Keratinocyte (primary cell): ENCODE results near the gene FANCI. TPM values are rescaled to one million over a fixed set of nuclear protein-coding genes. Genes with fewer than 3 reads are reported as not detected.

Source experiments
- DNase-seq: peaks from one replicate; pipeline ENCODE4 v3.0.0-alpha.2; 2011; ENCODE audit warnings: low read depth, missing footprints, low spot score
- FAIRE-seq: peaks from 2 replicates; lab custom pipeline; 2011; peaks lifted over from hg19 to GRCh38; lab: Jason Lieb, UNC
- H2AFZ ChIP-seq: 2 replicates; pipeline ENCODE4 v1.6.0; 2012; ENCODE audit warnings: low read length, control low read depth, inconsistent platforms; ENCODE audit not compliant: control insufficient read depth
- H3K27ac ChIP-seq: 2 replicates; pipeline ENCODE4 v1.5.1; 2011; ENCODE audit warnings: low read length; ENCODE audit not compliant: control insufficient read depth, insufficient read depth
- H3K27me3 ChIP-seq: 3 replicates; pipeline ENCODE4 v1.6.0; 2011; ENCODE audit warnings: low read length; ENCODE audit not compliant: control insufficient read depth, insufficient read depth; ENCODE audit errors: extremely low read depth
- H3K36me3 ChIP-seq, 2 experiments: 2 replicates in 1 of 2; 3 replicates in 1 of 2; pipeline ENCODE4 v1.5.1; 2011; ENCODE audit warnings: low read length in 2 of 2, mild to moderate bottlenecking in 1 of 2; ENCODE audit not compliant: control insufficient read depth in 2 of 2, insufficient read depth in 2 of 2; ENCODE audit errors: extremely low read depth in 1 of 2
- H3K4me1 ChIP-seq: 3 replicates; pipeline ENCODE4 v1.5.1; 2011; ENCODE audit warnings: low read length; ENCODE audit not compliant: control insufficient read depth, insufficient read depth; ENCODE audit errors: extremely low read depth
- H3K4me2 ChIP-seq: 3 replicates; pipeline ENCODE4 v1.6.0; 2011; ENCODE audit warnings: low read depth, low read length; ENCODE audit not compliant: control insufficient read depth, insufficient read depth; ENCODE audit errors: extremely low read depth
- H3K4me3 ChIP-seq, 3 experiments: fragments of 200-600 bp in 1 of 3; sonication (generic) in 1 of 3; 2 replicates in 2 of 3; 3 replicates in 1 of 3; pipeline ENCODE4 v1.5.1; 2011 to 2016; ENCODE audit warnings: low read length in 3 of 3, mild to moderate bottlenecking in 3 of 3, control low read depth in 2 of 3, inconsistent platforms in 1 of 3, low read depth in 1 of 3, mixed read lengths in 1 of 3, mixed run types in 1 of 3, moderate library complexity in 1 of 3; ENCODE audit not compliant: control insufficient read depth in 2 of 3, insufficient read depth in 2 of 3; ENCODE audit errors: extremely low read depth in 1 of 3
- H3K79me2 ChIP-seq: 2 replicates; pipeline ENCODE4 v1.6.0; 2012; ENCODE audit warnings: low read length; ENCODE audit not compliant: control insufficient read depth, insufficient read depth
- H3K9ac ChIP-seq: 3 replicates; pipeline ENCODE4 v1.6.0; 2011; ENCODE audit warnings: low read length; ENCODE audit not compliant: control insufficient read depth, insufficient read depth; ENCODE audit errors: extremely low read depth
- H3K9me1 ChIP-seq: 3 replicates; pipeline ENCODE4 v1.6.0; 2011; ENCODE audit warnings: low read length; ENCODE audit not compliant: control insufficient read depth, insufficient read depth; ENCODE audit errors: extremely low read depth
- H3K9me3 ChIP-seq: 2 replicates; pipeline ENCODE4 v1.5.1; 2012; ENCODE audit warnings: low read depth, low read length; ENCODE audit not compliant: control insufficient read depth
- H4K20me1 ChIP-seq: 3 replicates; pipeline ENCODE4 v1.6.0; 2011; ENCODE audit warnings: low read length; ENCODE audit not compliant: control insufficient read depth, insufficient read depth; ENCODE audit errors: extremely low read depth
- CTCF ChIP-seq, 3 experiments: IDR thresholded peaks in 1 of 3; conservative IDR thresholded peaks in 1 of 3; optimal IDR thresholded peaks in 1 of 3; 2 replicates in 2 of 3; 3 replicates in 1 of 3; pipeline versions ENCODE3 to v1.5.1; 2011; ENCODE audit warnings: low read length in 3 of 3, mild to moderate bottlenecking in 3 of 3, moderate library complexity in 2 of 3, control low read depth in 1 of 3, inconsistent platforms in 1 of 3; ENCODE audit not compliant: insufficient read depth in 2 of 3; ENCODE audit errors: extremely low read depth in 1 of 3
- EZH2 ChIP-seq: IDR thresholded peaks from one replicate; pipeline ENCODE4 v1.6.1; 2012; ENCODE audit warnings: inconsistent platforms, mild to moderate bottlenecking, low read length, moderate library complexity
- dilution Hi-C: fragments of 300-500 bp; cut with MboI; formaldehyde crosslinking; loops from one replicate; pipeline ENCODE4 v1.7.0; 2020; ENCODE audit warnings: low sequenced_read_pairs; ENCODE audit not compliant: extremely low pct_ligation_motif_present
- polyA plus RNA-seq, 5 experiments: library from polyadenylated mRNA; depleted of rRNA in 3 of 5; stranded (reverse) in 3 of 5; stranded (forward) in 1 of 5; unstranded in 1 of 5; fragments of >200 nt; gene quantifications; 1 replicate in 1 of 5; 2 replicates in 3 of 5; 3 replicates in 1 of 5; pipeline versions ENCODE4 v1.2.1 to v1.2.3, GENCODE V29; 2011 to 2012; ENCODE audit warnings: missing spikeins in 2 of 5, low read depth in 1 of 5, low replicate concordance in 1 of 5

Gene FANCI
- polyA plus RNA-seq, 1 donor (not counting 4 experiments of a cell fraction or from before 2014, with no cell fraction given): 21.8 TPM

- no peak for TF ChIP-seq EZH2
- TF ChIP-seq CTCF (optimal IDR thresholded peaks at IDR 0.05 in 1 of 3, IDR thresholded peaks at IDR 0.05 in 1 of 3, conservative IDR thresholded peaks at IDR 0.05 in 1 of 3; ENCODE audit: extremely low read depth in 1 of 3, insufficient read depth in 2 of 3, low read length in 3 of 3): no peak
Measured at GRCh38 chr15:89208256-89208655, 35.5 kb upstream of the FANCI start.

GRCh38 chr15:89209057-89209456 lies 34.7 kb upstream of the FANCI start:
- no peak overlapping the region for H3K4me2 ChIP-seq
- dilution Hi-C loops: no loop called here
- no peak overlapping the region for H3K9ac ChIP-seq
- DNase-seq: no peak
- H3K27me3 ChIP-seq: no peaks in the 10 kb centered on the region
- no peak overlapping the region for H2AFZ ChIP-seq
- no peaks in the 10 kb centered on the region for H3K9me1 ChIP-seq
- no peaks in the 10 kb centered on the region for H3K4me1 ChIP-seq
- no peak overlapping the region for H3K27ac ChIP-seq
- no peak for TF ChIP-seq EZH2
- no peak for TF ChIP-seq CTCF (optimal IDR thresholded peaks at IDR 0.05 in 1 of 3, IDR thresholded peaks at IDR 0.05 in 1 of 3, conservative IDR thresholded peaks at IDR 0.05 in 1 of 3; ENCODE audit: extremely low read depth in 1 of 3, insufficient read depth in 2 of 3, low read length in 3 of 3)
- H3K4me3 ChIP-seq: no peak overlapping the region
- no peaks in the 10 kb centered on the region for H3K9me3 ChIP-seq
- H3K79me2 ChIP-seq: no peaks in the 10 kb centered on the region
- no peaks in the 10 kb centered on the region for H4K20me1 ChIP-seq
- FAIRE-seq: no peak
- no peaks in the 10 kb centered on the region for H3K36me3 ChIP-seq

More at GRCh38 chr15:89208256-89208655, 35.5 kb upstream of the FANCI start:
- DNase-seq (no peak), FAIRE-seq (no peak)
- Histone ChIP-seq H3K4me3 (no peak overlapping the region), H3K9me1 (no peaks in the 10 kb centered on the region), H3K79me2 (no peaks in the 10 kb centered on the region), H3K4me1 (no peaks in the 10 kb centered on the region), H3K4me2 (no peak overlapping the region), H3K9ac (no peak overlapping the region), H3K36me3 (no peaks in the 10 kb centered on the region), H3K27ac (no peak overlapping the region), H3K9me3 (no peaks in the 10 kb centered on the region), H2AFZ (no peak overlapping the region), H4K20me1 (no peaks in the 10 kb centered on the region), H3K27me3 (no peaks in the 10 kb centered on the region)
- dilution Hi-C loops: no loop called here
